B cell (primary cell): ENCODE results near the gene HIBADH. TPM values are rescaled to one million over a fixed set of nuclear protein-coding genes. Genes with fewer than 3 reads are reported as not detected.

Experiments
- ATAC-seq: fragments of 200-7000 bp; cut with Tn5 transposase; one replicate; pipeline ENCODE4 v1.10.0; 2021; ENCODE audit warnings: low read depth, mild to moderate bottlenecking, moderate number of reproducible peaks, moderate library complexity
- CTCF ChIA-PET: fragments of 350-600 bp; sonication (Branson Sonifier 250); formaldehyde crosslinking; loops from one replicate; lab custom pipeline; 2021; ENCODE audit warnings: antibody characterized with exemption, inconsistent platforms; lab: Charles Lee
- POLR2A ChIA-PET: fragments of 350-600 bp; sonication (Branson Sonifier 250); formaldehyde crosslinking; loops from one replicate; lab custom pipeline; 2021; ENCODE audit warnings: antibody characterized with exemption; lab: Charles Lee
- DNase-seq: peaks from one replicate; pipeline ENCODE4 v3.0.0; 2013
- H2AFZ ChIP-seq: 2 replicates; pipeline ENCODE4 v1.6.1; 2012; ENCODE audit warnings: mild to moderate bottlenecking, low read depth, low read length; ENCODE audit not compliant: insufficient read depth, poor library complexity, severe bottlenecking
- H3K27ac ChIP-seq, 2 donors: 1 replicate in 1 of 2; 2 replicates in 1 of 2; pipeline ENCODE4 v1.5.1; 2012 to 2013; ENCODE audit warnings: low read length in 2 of 2, mild to moderate bottlenecking in 2 of 2, moderate library complexity in 1 of 2
- H3K27me3 ChIP-seq, 4 experiments: fragments of 200-600 bp in 1 of 4; sonication (generic) in 1 of 4; replicated peaks in 1 of 4; 1 replicate in 2 of 4; 2 replicates in 2 of 4; pipeline versions ENCODE4 v1.6.1 to v1.7.0; 2013 to 2016; ENCODE audit warnings: low read length in 3 of 4, mild to moderate bottlenecking in 2 of 4, mixed read lengths in 1 of 4, moderate library complexity in 1 of 4; ENCODE audit not compliant: insufficient read depth in 4 of 4, control insufficient read depth in 3 of 4; ENCODE audit errors: control extremely low read depth in 1 of 4
- H3K36me3 ChIP-seq, 2 experiments: replicated peaks in 1 of 2; 1 replicate in 1 of 2; 2 replicates in 1 of 2; pipeline versions ENCODE4 v1.6.1 to v1.7.1; 2013; ENCODE audit warnings: low read length in 1 of 2; ENCODE audit not compliant: insufficient read depth in 2 of 2, control insufficient read depth in 1 of 2; ENCODE audit errors: control extremely low read depth in 1 of 2, extremely low read depth in 1 of 2
- H3K4me1 ChIP-seq, 2 donors: fragments of 200-600 bp in 1 of 2; sonication (generic) in 1 of 2; 1 replicate in 1 of 2; 2 replicates in 1 of 2; pipeline versions ENCODE4 v1.5.1 to v1.6.1; 2013 to 2017; ENCODE audit warnings: low read length in 2 of 2; ENCODE audit not compliant: control insufficient read depth in 2 of 2, insufficient read depth in 2 of 2
- H3K4me2 ChIP-seq: replicated peaks from 2 replicates; pipeline ENCODE3; 2012; ENCODE audit warnings: mild to moderate bottlenecking, low read depth, low read length; ENCODE audit not compliant: poor library complexity, severe bottlenecking
- H3K4me3 ChIP-seq, 5 experiments: fragments of 200-600 bp in 1 of 5; sonication (generic) in 1 of 5; 1 replicate in 3 of 5; 2 replicates in 2 of 5; pipeline versions ENCODE4 v1.5.1 to v1.7.0; 2011 to 2016; ENCODE audit warnings: low read length in 4 of 5, mild to moderate bottlenecking in 4 of 5, low read depth in 2 of 5, control low read depth in 1 of 5, moderate library complexity in 1 of 5; ENCODE audit not compliant: insufficient read depth in 1 of 5; ENCODE audit errors: control extremely low read depth in 1 of 5, extremely low read depth in 1 of 5
- H3K79me2 ChIP-seq: fragments of 200-600 bp; sonication (generic); one replicate; pipeline ENCODE4 v1.6.0; 2016; ENCODE audit warnings: low read length; ENCODE audit not compliant: control insufficient read depth, insufficient read depth
- H3K9ac ChIP-seq: fragments of 200-600 bp; sonication (generic); 2 replicates; pipeline ENCODE4 v1.6.1; 2017; ENCODE audit warnings: mild to moderate bottlenecking, low read length, moderate library complexity
- H3K9me3 ChIP-seq, 3 donors: one replicate each; pipeline versions ENCODE4 v1.6.1 to v1.7.1; 2013; ENCODE audit warnings: low read length in 2 of 3; ENCODE audit not compliant: control insufficient read depth in 2 of 3, insufficient read depth in 1 of 3; ENCODE audit errors: control extremely low read depth in 1 of 3
- H4K20me1 ChIP-seq: 2 replicates; pipeline ENCODE4 v1.6.0; 2012; ENCODE audit warnings: mild to moderate bottlenecking, low read length; ENCODE audit not compliant: insufficient read depth, control insufficient read depth, poor library complexity, severe bottlenecking
- H3K27ac Mint-ChIP-seq: one replicate; pipeline ENCODE4 v1.8.0; 2021; ENCODE audit warnings: mixed read lengths
- H3K27me3 Mint-ChIP-seq: one replicate; pipeline ENCODE4 v1.8.0; 2021; ENCODE audit warnings: mixed read lengths
- H3K4me1 Mint-ChIP-seq: one replicate; pipeline ENCODE4 v1.8.0; 2021; ENCODE audit warnings: mixed read lengths
- H3K4me3 Mint-ChIP-seq: one replicate; pipeline ENCODE4 v1.8.0; 2021; ENCODE audit warnings: mixed read lengths
- H3K9me3 Mint-ChIP-seq: one replicate; pipeline ENCODE4 v1.8.0; 2022; ENCODE audit warnings: mixed read lengths; ENCODE audit not compliant: insufficient read depth
- CTCF ChIP-seq: fragments of 200-600 bp; IDR thresholded peaks from one replicate; pipeline ENCODE4 v1.8.0; 2022; ENCODE audit warnings: antibody characterized with exemption, mild to moderate bottlenecking
- EZH2 ChIP-seq: IDR thresholded peaks from 2 replicates; pipeline ENCODE4 v1.6.1; 2012; ENCODE audit warnings: borderline replicate concordance, low read depth, mild to moderate bottlenecking, moderate library complexity, low read length; ENCODE audit not compliant: insufficient read depth, poor library complexity, severe bottlenecking
- WGBS: methylation state at CpG from one replicate; pipeline ENCODE4 v1.1.5; 2013; ENCODE audit warnings: missing lambda C conversion rate; ENCODE audit not compliant: insufficient coverage; 5-methylcytosine and 5-hydroxymethylcytosine counted together
- intact Hi-C: fragments of 100-400 bp; cut with micrococcal nuclease; formaldehyde crosslinking; loops from one replicate; pipeline ENCODE4 v1.10.0; 2022
- polyA plus RNA-seq: library from polyadenylated mRNA; depleted of rRNA; stranded (reverse); fragments of >200 nt; gene quantifications from 2 replicates; pipeline ENCODE4 v1.2.3, GENCODE V29; 2012
- total RNA-seq, 2 donors: library from RNA; stranded (reverse); fragments of 120-200 nt in 1 of 2; gene quantifications; 1 replicate in 1 of 2; 2 replicates in 1 of 2; pipeline versions ENCODE4 v1.2.3 to v1.2.4, GENCODE V29; 2013 to 2022

Gene HIBADH
- total and polyA plus RNA-seq, 2 donors (not counting 1 experiment from before 2014, with no cell fraction given): 6.9 to 14.1 TPM

- H3K9me3 Mint-ChIP-seq: no peaks in the 10 kb centered on the region
- Histone ChIP-seq H3K27me3 (peaks cover 0 to under 1% (median 0%) of the 10 kb centered on the region in 4 experiments), H3K27ac (no peak overlapping the region), H4K20me1 (no peaks in the 10 kb centered on the region), H3K9ac (no peak overlapping the region), H3K4me3 (no peak overlapping the region), H3K4me1 (no peaks in the 10 kb centered on the region), H3K79me2 (no peaks in the 10 kb centered on the region), H3K4me2 (no peak overlapping the region), H2AFZ (no peak overlapping the region), H3K36me3 (no peaks in the 10 kb centered on the region), H3K9me3 (no peaks in the 10 kb centered on the region)
- peaks cover 7% of the 10 kb centered on the region for H3K27me3 Mint-ChIP-seq
- ATAC-seq (no peak), DNase-seq (no peak)
- TF ChIP-seq CTCF: no peak
- no peak for TF ChIP-seq EZH2
- ChIA-PET POLR2A (no interaction called here), CTCF (no interaction called here)
- H3K4me1 Mint-ChIP-seq: no peaks in the 10 kb centered on the region
- intact Hi-C loops: no loop called here
- no peak overlapping the region for H3K4me3 Mint-ChIP-seq
- no CpG with 5 or more reads among the region's 2 CpGs for WGBS
- H3K27ac Mint-ChIP-seq: no peak overlapping the region
Observed at GRCh38 chr7:27484451-27484850, 178.2 kb downstream of the HIBADH start.

GRCh38 chr7:27482219-27482618, 180.5 kb downstream of the HIBADH start:
- CTCF ChIA-PET: no interaction called here
- no peak for ATAC-seq

More at GRCh38 chr7:27482219-27482618, 180.5 kb downstream of the HIBADH start:
- no peaks in the 10 kb centered on the region for H3K9me3 Mint-ChIP-seq
- WGBS: no CpG with 5 or more reads among the region's 1 CpG
- H3K4me3 ChIP-seq: no peak overlapping the region
- no peaks in the 10 kb centered on the region for H4K20me1 ChIP-seq
- no peak overlapping the region for H2AFZ ChIP-seq
- no peak overlapping the region for H3K4me2 ChIP-seq
- no peak overlapping the region for H3K27ac ChIP-seq
- no peak for TF ChIP-seq EZH2
- TF ChIP-seq CTCF: no peak
- H3K4me3 Mint-ChIP-seq: no peak overlapping the region
- no peak overlapping the region for H3K27ac Mint-ChIP-seq
- no peaks in the 10 kb centered on the region for H3K4me1 ChIP-seq
- no peaks in the 10 kb centered on the region for H3K4me1 Mint-ChIP-seq
- POLR2A ChIA-PET: no interaction called here
- intact Hi-C loops: no loop called here
- no peaks in the 10 kb centered on the region for H3K79me2 ChIP-seq
- H3K36me3 ChIP-seq: no peaks in the 10 kb centered on the region
- no peaks in the 10 kb centered on the region for H3K27me3 ChIP-seq
- no peaks in the 10 kb centered on the region for H3K9me3 ChIP-seq
- no peak overlapping the region for H3K9ac ChIP-seq
- H3K27me3 Mint-ChIP-seq: peaks cover 10% of the 10 kb centered on the region
- DNase-seq: no peak
